Stomach smooth muscle (tissue), 2 donors: ENCODE measurements around the gene SRP68.
"Not testable (repeated sequence)": the region's sequence is repeated elsewhere in the genome, so short reads cannot be mapped to it uniquely, and the experiment has no call there.

Experiments
- H3K27ac ChIP-seq: one replicate; pipeline ENCODE4 v1.7.0; 2013; ENCODE audit warnings: mild to moderate bottlenecking, low read length, inconsistent platforms
- H3K27me3 ChIP-seq, 2 donors: one replicate each; pipeline ENCODE4 v1.7.0; 2013; ENCODE audit warnings: low read length in 2 of 2; ENCODE audit not compliant: insufficient read depth in 2 of 2, control insufficient read depth in 1 of 2
- H3K36me3 ChIP-seq, 2 donors: one replicate each; pipeline ENCODE4 v1.7.0; 2013; ENCODE audit warnings: low read length in 2 of 2; ENCODE audit not compliant: control insufficient read depth in 2 of 2, insufficient read depth in 2 of 2
- H3K4me1 ChIP-seq: one replicate; pipeline ENCODE4 v1.7.0; 2013; ENCODE audit warnings: low read length; ENCODE audit not compliant: control insufficient read depth, insufficient read depth
- H3K4me3 ChIP-seq, 2 donors: one replicate each; pipeline ENCODE4 v1.7.0; 2013; ENCODE audit warnings: low read length in 2 of 2
- H3K9ac ChIP-seq, 2 donors: one replicate each; pipeline ENCODE4 v1.7.0; 2013; ENCODE audit warnings: low read length in 2 of 2, mild to moderate bottlenecking in 1 of 2
- H3K9me3 ChIP-seq, 2 donors: one replicate each; pipeline ENCODE4 v1.7.0; 2013; ENCODE audit warnings: low read length in 2 of 2; ENCODE audit not compliant: control insufficient read depth in 2 of 2
- donor health status: healthy.
- donor health status: Pancreatic carcinoma.

Gene SRP68

DNA sequence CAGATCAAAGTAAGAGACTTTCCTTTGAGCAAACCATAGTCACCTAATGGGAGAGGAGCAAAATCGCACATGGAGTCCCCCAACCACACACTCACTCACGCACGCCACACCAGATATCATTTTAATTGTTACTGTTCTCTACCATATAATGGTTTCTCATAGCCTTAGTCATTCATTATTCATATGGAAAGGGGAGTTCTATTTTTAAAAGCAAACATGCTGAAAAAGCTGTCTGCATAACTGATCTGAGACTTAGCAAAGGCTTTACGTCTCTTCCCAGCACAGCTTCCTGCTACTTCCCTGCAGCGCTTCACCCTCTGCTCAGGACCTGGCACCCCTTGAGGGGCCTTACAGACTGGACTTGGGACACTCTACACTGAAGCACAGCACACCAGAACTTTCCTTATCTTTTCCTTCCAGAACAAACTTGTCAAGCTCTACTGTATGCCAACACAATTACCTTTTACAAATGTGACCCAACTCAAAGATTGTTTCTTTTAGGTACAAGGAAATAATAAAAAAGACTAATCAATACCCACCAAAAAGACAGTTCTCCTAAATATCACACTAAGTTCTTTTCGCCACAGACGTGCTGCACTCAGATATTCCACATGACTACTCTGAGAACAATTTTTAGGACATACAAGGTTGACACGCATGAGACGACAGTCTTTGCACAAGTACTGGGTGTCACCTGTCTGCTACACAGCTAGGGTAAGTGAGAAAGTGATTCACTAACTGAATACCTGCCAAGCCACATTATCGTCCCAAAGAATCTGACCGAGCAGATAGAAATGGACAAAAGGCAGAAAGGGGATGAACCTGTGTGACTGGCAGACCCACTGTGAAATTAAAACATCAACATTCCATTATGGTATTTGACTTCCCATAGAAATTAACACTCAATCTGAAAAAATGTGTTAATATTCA, 21.5 kb downstream of the SRP68 start:
- peaks cover 54 to 64% of the 10 kb centered on the region in 2 donors for H3K36me3 ChIP-seq

DNA sequence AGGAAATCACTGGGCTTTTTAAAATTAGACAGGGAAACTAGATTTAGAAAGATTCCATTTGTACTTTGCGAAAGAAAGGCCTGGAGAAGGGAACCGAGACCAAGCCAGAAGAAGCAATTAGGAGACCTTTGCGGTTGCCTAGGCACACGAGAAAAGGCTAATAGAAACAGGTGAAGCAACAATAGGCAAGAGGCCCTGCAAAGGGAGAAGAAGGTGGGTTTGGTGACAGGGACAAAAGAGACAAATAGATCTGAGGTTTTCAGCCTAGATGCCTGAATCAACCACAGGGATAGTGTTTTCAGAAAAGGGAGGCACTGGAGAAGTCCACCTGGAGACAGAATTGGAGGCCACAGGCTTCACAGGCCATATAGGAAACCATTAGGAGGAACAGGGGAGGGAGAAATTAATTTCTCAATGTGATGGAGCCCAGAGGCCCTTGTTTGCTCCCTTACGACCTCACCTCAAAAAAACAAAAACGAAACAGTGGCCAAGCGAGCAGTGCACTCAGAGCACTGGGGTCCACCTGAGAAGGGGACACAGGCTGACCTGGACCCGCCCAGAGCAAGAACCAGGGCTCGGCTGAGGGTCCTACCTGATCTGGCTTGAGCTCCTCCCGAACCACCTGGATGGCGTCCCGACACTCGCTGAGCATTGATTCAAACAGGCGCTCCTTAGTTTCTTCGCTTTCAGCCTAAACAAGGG, 22.3 kb downstream of the SRP68 start:
- Histone ChIP-seq H3K27ac (no peak overlapping the region), H3K4me3 (no peak overlapping the region), H3K9ac (no peak overlapping the region), H3K27me3 (no peaks in the 10 kb centered on the region), H3K4me1 (no peaks in the 10 kb centered on the region), H3K9me3 (no peaks in the 10 kb centered on the region), H3K36me3 (peaks cover 62 to 71% of the 10 kb centered on the region in 2 donors)

More for the DNA sequence above, 21.5 kb downstream of the SRP68 start:
- Histone ChIP-seq H3K27ac (no peak overlapping the region), H3K9ac (no peak overlapping the region), H3K27me3 (no peaks in the 10 kb centered on the region), H3K4me1 (no peaks in the 10 kb centered on the region), H3K4me3 (no peak overlapping the region), H3K9me3 (no peaks in the 10 kb centered on the region)

DNA sequence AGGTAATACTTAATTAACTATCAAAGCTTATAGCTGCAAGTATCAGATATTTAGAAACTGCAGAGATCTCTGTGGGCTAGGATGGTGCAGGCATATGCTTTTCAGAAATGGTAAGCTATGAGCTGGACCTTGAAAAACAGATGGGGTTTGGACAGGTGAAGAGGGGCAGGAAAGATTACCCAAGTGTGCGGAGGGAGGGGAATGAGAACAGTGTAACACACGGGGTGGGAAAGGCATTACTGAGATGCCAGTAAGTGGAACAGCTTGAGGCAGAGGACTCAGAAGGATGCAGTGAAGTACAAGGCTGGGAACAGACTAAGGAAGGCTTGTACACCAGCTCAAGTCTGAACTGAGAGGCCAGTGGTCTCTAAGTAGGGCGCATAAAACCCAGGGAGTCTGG, 23.1 kb downstream of the SRP68 start:
- Histone ChIP-seq H3K9ac (no peak overlapping the region), H3K9me3 (no peaks in the 10 kb centered on the region), H3K4me3 (no peak overlapping the region), H3K27ac (no peak overlapping the region), H3K4me1 (no peaks in the 10 kb centered on the region), H3K36me3 (peaks cover 70 to 75% of the 10 kb centered on the region in 2 donors), H3K27me3 (no peaks in the 10 kb centered on the region)

DNA sequence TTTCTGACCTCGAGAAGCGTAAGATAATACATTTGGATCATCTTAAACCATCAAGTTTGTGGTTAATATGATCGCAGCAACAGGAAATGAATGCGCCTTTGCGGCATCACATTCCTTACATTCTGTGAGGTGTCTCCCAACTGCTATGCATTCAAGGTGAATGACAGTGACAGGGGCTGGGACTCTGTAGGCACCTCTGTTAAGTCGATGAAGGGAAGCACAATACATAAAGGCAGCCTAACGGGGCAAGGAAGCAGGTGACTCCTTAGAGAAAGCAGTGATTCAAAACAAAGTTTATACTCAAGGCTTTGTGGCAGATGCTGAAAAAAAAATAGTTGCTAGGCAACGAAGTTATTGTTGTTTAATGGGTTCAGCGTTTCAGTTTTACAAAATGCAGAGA, 23.6 kb downstream of the SRP68 start:
- H3K4me3 ChIP-seq: no peak overlapping the region
- H3K4me1 ChIP-seq: no peaks in the 10 kb centered on the region
- peaks cover 70 to 76% of the 10 kb centered on the region in 2 donors for H3K36me3 ChIP-seq
- no peak overlapping the region for H3K27ac ChIP-seq
- H3K27me3 ChIP-seq: no peaks in the 10 kb centered on the region
- no peaks in the 10 kb centered on the region for H3K9me3 ChIP-seq
- no peak overlapping the region for H3K9ac ChIP-seq

DNA sequence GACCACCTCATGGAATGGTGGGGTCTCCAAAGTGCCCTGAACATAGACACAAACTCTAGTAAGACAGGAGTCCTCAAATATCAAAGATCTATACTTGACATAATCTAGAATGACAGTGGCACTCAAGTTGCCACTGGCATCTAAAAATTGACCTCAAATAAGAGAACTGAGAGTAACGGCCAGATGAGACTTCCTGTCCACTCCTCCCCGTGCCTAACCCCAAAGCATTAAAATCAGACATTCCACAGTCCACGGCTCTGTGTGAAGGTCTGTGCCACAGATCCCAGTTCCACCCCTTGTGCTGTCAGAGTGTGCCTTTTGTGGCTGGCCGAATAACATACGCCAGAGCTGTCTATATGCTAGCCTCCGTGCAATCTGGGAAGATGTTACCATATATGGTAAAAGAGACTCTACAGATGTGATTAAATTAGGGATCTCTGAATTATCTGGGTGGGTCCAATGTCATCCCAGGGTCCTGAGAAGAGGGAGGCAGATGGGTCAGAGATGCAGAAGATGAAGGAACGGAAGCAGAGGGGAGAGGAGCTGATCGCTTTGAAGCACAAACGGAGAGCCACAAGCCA, 24.2 kb downstream of the SRP68 start:
- H3K27ac ChIP-seq: no peak overlapping the region
- H3K27me3 ChIP-seq: no peaks in the 10 kb centered on the region
- no peaks in the 10 kb centered on the region for H3K4me1 ChIP-seq
- H3K9me3 ChIP-seq: no peaks in the 10 kb centered on the region
- H3K36me3 ChIP-seq: peaks cover 71 to 77% of the 10 kb centered on the region in 2 donors
- no peak overlapping the region for H3K9ac ChIP-seq
- no peak overlapping the region for H3K4me3 ChIP-seq

DNA sequence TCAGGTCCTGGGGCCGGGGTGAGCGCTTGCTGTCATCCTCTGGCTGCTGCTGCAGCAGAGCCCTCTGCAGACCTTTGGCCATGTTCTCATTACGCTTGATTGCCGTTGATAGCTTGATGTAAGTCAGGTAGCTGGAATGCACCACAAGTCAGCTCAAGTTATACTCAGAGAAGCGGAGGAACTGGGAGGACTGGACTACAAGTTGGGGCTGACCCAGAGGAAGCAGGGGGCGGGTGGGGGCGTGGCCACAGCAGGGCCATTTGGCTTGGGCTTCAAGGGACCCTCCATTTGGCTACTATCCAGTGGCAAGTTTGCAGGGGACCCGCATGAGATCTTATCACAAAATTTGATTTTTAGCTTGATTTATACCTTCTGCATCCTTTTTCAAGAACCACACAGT, 26.3 kb downstream of the SRP68 start:
- Histone ChIP-seq H3K4me1 (no peaks in the 10 kb centered on the region), H3K9me3 (no peaks in the 10 kb centered on the region), H3K9ac (no peak overlapping the region), H3K36me3 (peaks cover 79 to 83% of the 10 kb centered on the region in 2 donors), H3K4me3 (no peak overlapping the region), H3K27ac (no peak overlapping the region), H3K27me3 (no peaks in the 10 kb centered on the region)

DNA sequence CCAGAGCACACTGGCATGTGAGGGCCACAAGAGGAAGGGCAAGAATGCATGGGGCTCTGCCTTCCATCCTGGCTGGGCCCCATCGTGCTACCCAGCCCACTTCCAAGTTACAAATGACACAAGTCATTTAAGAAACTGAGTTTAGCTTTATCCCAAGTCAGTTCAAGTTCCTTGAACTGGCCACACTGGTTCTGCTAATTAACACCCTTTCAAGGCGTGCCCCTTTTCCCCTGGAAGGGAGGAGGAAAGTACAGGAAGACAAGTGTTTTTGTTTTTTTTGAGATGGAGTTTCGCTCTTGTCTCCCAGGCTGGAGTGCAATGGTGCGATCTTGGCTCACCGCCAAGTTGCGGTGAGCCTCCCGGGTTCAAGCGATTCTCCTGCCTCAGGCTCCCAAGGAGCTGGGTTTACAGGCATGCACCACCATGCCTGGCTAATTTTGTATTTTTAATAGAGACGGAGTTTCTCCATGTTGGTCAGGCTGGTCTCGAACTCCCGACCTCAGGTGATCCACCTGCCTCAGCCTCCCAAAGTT, 27.8 kb downstream of the SRP68 start:
- H3K9me3 ChIP-seq, H3K4me1 ChIP-seq, H3K27ac ChIP-seq, H3K4me3 ChIP-seq, H3K9ac ChIP-seq, H3K27me3 ChIP-seq: not testable (repeated sequence)
- peaks cover 76 to 79% of the 10 kb centered on the region in 2 donors for H3K36me3 ChIP-seq

DNA sequence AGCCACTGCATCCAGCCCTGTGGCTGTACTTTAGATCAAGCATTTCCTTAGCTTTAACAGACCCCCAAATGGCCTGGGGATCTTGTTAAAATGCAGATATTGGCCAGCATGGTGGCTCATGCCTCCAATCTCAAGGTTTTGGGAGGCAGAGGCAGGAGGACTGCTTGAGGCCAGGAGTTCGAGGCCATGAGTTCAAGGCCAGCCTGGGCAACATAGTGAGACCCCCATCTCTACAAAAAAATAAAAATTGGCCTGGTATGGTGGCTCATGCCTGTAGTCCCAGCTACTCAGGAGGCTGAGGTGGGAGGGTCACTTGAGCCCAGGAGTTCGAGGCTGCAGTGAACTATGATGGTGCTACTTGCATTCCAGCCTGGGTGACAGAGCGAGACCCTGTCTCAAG, 29.4 kb downstream of the SRP68 start:
- not testable (repeated sequence) for H3K27ac ChIP-seq, H3K9ac ChIP-seq, H3K4me3 ChIP-seq, H3K27me3 ChIP-seq, H3K9me3 ChIP-seq
- Histone ChIP-seq H3K4me1 (peaks cover 13% of the 10 kb centered on the region), H3K36me3 (peaks cover 61 to 69% of the 10 kb centered on the region in 2 donors)

DNA sequence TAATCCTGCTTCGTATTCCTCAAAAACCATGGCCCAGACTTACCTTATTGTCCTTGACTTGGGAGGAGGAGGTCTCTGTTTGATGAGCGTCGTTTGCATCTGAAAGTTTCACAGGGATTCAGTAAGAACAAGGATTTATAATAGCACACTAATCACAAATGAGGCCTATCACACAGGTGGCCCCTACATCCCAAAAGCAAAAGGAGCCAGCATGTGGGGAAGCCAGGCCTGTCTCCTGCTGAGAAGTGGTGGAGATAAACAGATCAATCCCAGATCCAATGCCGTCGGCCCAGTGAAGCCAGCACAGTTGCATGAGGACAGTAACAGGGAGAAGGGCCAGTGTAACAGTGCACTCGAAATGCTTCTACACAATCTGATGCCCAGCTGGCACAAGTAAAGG, 31.9 kb downstream of the SRP68 start:
- no peaks in the 10 kb centered on the region for H3K9me3 ChIP-seq
- H3K36me3 ChIP-seq: peaks cover 43 to 51% of the 10 kb centered on the region in 2 donors
- H3K4me3 ChIP-seq: no peak overlapping the region
- peaks cover 30% of the 10 kb centered on the region for H3K4me1 ChIP-seq
- no peak overlapping the region for H3K9ac ChIP-seq
- no peaks in the 10 kb centered on the region for H3K27me3 ChIP-seq
- peak overlapping the region; percentile 80 for H3K27ac ChIP-seq

DNA sequence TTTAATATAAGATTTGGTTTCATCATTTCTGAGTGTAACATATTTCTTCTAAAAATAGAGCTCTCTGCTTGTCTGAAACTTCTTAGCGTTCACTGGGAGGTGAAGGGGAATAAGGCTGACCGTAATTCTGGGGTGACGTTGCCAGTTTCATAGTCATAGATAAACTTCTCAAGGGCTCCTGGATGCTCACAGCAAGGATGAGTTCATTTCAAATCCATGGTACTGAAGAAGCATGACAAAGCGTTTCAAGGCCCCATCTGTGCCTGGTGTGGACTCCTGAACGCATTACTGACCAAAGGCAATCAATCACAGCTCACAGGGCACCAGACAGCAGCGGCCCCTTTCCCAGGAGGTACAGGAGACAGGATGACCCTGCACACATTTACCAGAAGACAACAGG, 33.2 kb downstream of the SRP68 start:
- Histone ChIP-seq H3K4me3 (no peak overlapping the region), H3K9me3 (no peaks in the 10 kb centered on the region), H3K9ac (peak overlapping the region in 1 of 2 donors; percentile 64), H3K36me3 (peaks cover 30 to 40% of the 10 kb centered on the region in 2 donors), H3K27me3 (no peaks in the 10 kb centered on the region), H3K27ac (peak overlapping the region; percentile 80), H3K4me1 (peaks cover 39% of the 10 kb centered on the region)
